Measurements from ENCODE around the gene RPS2. TPM values are rescaled to one million over a fixed set of nuclear protein-coding genes. Genes with fewer than 3 reads are reported as not detected.
A peak's percentile ranks its signal among the peaks of the same experiment; 100 is the strongest.
"Not testable (repeated sequence)": the region's sequence is repeated elsewhere in the genome, so short reads cannot be mapped to it uniquely, and the experiment has no call there.

RPS2 gene
- total RNA-seq, 2 experiments from 2014 or later: 3,604 to 3,755 TPM

- H3K9me3 Mint-ChIP-seq: no peaks in the 10 kb centered on the region
- ChIA-PET POLR2A (interaction anchor here (0.6 to 3.5 kb wide), 37 partner anchors 8 to 1169 kb away, joined by 3 to 62 read pairs (median 5); partner anchors contain the start of genes ECI1, FAHD1, FLYWCH2 and GFER), CTCF (no interaction called here)
- Histone ChIP-seq H3K36me3 (ENCODE audit: insufficient read depth, low read length) (peaks cover 34% of the 10 kb centered on the region), H3K9me3 (ENCODE audit: control insufficient read depth in 1 of 2, insufficient read depth in 1 of 2, low read length in 2 of 2) (no peaks in the 10 kb centered on the region), H3K27ac (ENCODE audit: low read depth in 1 of 2, low read length in 2 of 2) (peak overlapping the region; percentile 96 to 99), H3K4me1 (ENCODE audit: insufficient read depth, low read length) (peaks cover 54% of the 10 kb centered on the region), H3K27me3 (ENCODE audit: control insufficient read depth in 1 of 2, insufficient read depth in 2 of 2, low read length in 2 of 2) (no peaks in the 10 kb centered on the region), H3K4me3 (ENCODE audit: low read length) (peak overlapping the region; percentile 91)
- no peak for ATAC-seq (ENCODE audit: poor library complexity)
- intact Hi-C loops (cut with DNase I, micrococcal nuclease): loop anchor here in 1 of 2 experiments (10.0 kb wide), 1 partner anchor 1271 kb away; the partner anchor contains the start of gene WDR24
- H3K4me3 Mint-ChIP-seq: peak overlapping the region; percentile 98
- H3K27ac Mint-ChIP-seq: peak overlapping the region; percentile 98
- no peaks in the 10 kb centered on the region for H3K27me3 Mint-ChIP-seq
- H3K36me3 Mint-ChIP-seq (ENCODE audit: low read depth): peaks cover 52% of the 10 kb centered on the region
- DNase-seq: no peak
- TF ChIP-seq CTCF (IDR thresholded peaks at IDR 0.05): no peak
- H3K4me1 Mint-ChIP-seq (ENCODE audit: low read depth): peaks cover 42% of the 10 kb centered on the region
These were observed 873 bp upstream of the RPS2 start for GRCh38 chr16:1965396-1966001.

DNA sequence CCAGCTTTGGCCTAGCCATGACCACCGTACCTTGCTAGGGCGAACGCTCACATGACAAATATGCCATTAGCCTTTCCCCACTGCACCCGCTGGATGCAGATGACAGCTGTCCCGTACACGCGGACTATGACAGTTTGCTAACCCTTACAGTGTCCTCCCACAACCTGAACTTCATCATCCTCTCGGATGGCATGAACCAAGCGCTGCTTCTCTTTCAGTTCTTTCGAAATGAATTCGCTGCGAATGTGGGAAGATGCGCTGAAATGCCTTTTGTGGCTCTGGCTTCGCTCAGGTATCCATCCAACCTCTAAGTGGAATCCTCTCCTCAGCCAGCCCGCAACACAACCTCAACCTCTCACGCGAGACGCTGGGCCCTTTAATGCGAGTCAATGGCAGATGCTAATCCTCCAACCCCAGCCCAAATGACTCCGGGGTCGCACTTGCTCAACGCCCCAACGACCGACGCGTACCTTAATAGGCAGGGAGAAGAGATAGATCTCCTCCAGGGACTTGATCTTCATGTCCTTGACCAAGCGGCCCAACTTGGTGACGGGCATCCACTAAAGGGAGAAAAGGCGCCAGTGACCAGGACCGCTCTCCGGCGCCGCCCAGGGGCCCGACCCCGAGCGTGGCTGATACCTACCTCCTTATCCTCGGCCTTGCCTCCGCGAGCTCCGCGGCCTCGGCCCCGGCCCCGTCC is 670 bp downstream of the RPS2 start:
- DNase-seq (peak in 7 of 14 experiments; percentile 27 to 70 (median 40)), ATAC-seq (ENCODE audit: poor library complexity) (peak; percentile 10)
- ChIA-PET CTCF (interaction anchor here (0.7 to 2.3 kb wide), 4 partner anchors 84 to 258 kb away, joined by 3 to 7 read pairs (median 4); partner anchors contain the start of genes NTHL1, TRAF7 and TSC2), POLR2A (interaction anchor here (0.5 to 5.0 kb wide), 39 partner anchors 7 to 1269 kb away, joined by 3 to 62 read pairs (median 5); partner anchors contain the start of genes CCNF, ECI1, ELOB and FAHD1)
- no peaks in the 10 kb centered on the region for H3K27me3 ChIP-seq (ENCODE audit: control insufficient read depth in 1 of 2, insufficient read depth in 2 of 2, low read length in 2 of 2)
- peak overlapping the region; percentile 98 for H3K27ac Mint-ChIP-seq
- H3K4me3 Mint-ChIP-seq: peak overlapping the region; percentile 98
- H3K36me3 ChIP-seq (ENCODE audit: insufficient read depth, low read length): peaks cover 34% of the 10 kb centered on the region
- no peaks in the 10 kb centered on the region for H3K9me3 ChIP-seq (ENCODE audit: control insufficient read depth in 1 of 2, insufficient read depth in 1 of 2, low read length in 2 of 2)
- no peak for TF ChIP-seq CTCF (IDR thresholded peaks at IDR 0.05)
- intact Hi-C loops (cut with DNase I, micrococcal nuclease): loop anchor here in 1 of 2 experiments (10.0 kb wide), 1 partner anchor 1269 kb away; the partner anchor contains the start of gene WDR24
- H3K27me3 Mint-ChIP-seq: no peaks in the 10 kb centered on the region
- peaks cover 54% of the 10 kb centered on the region for H3K4me1 Mint-ChIP-seq (ENCODE audit: low read depth)
- H3K27ac ChIP-seq (ENCODE audit: low read depth in 1 of 2, low read length in 2 of 2): peak overlapping the region; percentile 96 to 99
- H3K9me3 Mint-ChIP-seq: no peaks in the 10 kb centered on the region
- peak overlapping the region; percentile 91 for H3K4me3 ChIP-seq (ENCODE audit: low read length)
- H3K36me3 Mint-ChIP-seq (ENCODE audit: low read depth): peaks cover 55% of the 10 kb centered on the region
- peaks cover 65% of the 10 kb centered on the region for H3K4me1 ChIP-seq (ENCODE audit: insufficient read depth, low read length)

DNA sequence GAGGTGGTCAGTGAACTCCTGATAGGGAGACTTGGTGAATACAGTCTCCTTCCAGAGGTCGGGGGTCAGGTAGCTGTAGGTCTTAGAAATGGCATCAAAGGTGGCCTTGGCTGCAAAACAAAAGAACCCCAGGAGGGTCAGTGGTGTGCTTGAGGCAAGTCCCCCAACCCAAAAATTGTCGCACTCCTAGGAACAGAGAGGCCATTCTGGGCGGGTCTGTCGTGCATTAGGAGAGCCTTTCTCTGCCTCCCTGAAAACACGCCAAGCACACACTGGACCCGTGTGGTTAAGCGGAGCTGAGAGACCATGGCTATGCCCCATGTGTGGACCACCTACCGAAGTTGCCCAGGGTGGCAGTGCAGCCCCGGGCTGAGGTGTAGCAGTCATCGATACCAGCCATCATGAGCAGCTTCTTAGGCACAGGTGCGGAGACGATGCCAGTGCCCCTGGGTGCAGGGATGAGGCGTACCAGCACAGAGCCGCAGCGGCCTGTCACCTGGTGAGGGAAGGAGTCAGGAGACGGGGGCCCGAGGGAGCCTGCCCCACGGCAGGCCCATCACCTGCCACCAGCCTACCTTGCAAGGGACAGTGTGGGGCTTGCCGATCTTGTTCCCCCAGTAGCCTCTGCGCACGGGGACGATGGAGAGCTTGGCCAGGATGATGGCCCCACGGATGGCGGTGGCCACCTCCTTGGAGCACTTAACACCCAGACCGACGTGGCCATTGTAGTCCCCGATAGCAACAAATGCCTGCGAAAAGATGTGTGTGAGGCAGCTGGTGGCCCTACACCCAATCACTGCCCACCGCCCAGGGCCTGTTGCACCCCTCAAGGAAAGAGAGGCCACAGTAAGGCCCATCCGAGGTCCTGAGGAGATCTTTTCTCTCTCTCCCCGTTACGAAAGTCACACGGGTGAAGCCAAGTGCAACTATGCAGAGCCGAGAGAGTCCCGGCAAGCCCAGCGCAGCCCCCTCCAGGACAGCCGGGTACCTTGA is 2.2 kb downstream of the RPS2 start:
- not testable (repeated sequence) for ATAC-seq (ENCODE audit: poor library complexity); H3K4me3 ChIP-seq (ENCODE audit: low read length); H3K27me3 ChIP-seq (ENCODE audit: control insufficient read depth in 1 of 2, insufficient read depth in 2 of 2, low read length in 2 of 2); DNase-seq; H3K9me3 ChIP-seq (ENCODE audit: control insufficient read depth in 1 of 2, insufficient read depth in 1 of 2, low read length in 2 of 2); H3K27me3 Mint-ChIP-seq; H3K9me3 Mint-ChIP-seq
- CTCF ChIA-PET: interaction anchor here (2.3 kb wide), 1 partner anchor 178 kb away, joined by 7 read pairs; no protein-coding TSS in a partner anchor
- intact Hi-C loops (cut with DNase I, micrococcal nuclease): loop anchor here in 1 of 2 experiments (10.0 kb wide), 1 partner anchor 1268 kb away; the partner anchor contains the start of gene WDR24
- H3K4me1 Mint-ChIP-seq (ENCODE audit: low read depth): peaks cover 55% of the 10 kb centered on the region
- H3K27ac ChIP-seq (ENCODE audit: low read depth in 1 of 2, low read length in 2 of 2): peak overlapping the region in 1 of 2 donors; percentile 29
- peaks cover 70% of the 10 kb centered on the region for H3K4me1 ChIP-seq (ENCODE audit: insufficient read depth, low read length)
- POLR2A ChIA-PET: interaction anchor here (1.3 to 5.0 kb wide), 8 partner anchors 9 to 193 kb away, joined by 4 to 55 read pairs (median 12); partner anchors contain the start of genes EME2, MRPS34, NUBP2 and SPSB3
- H3K36me3 ChIP-seq (ENCODE audit: insufficient read depth, low read length): peaks cover 34% of the 10 kb centered on the region
- H3K36me3 Mint-ChIP-seq (ENCODE audit: low read depth): peaks cover 55% of the 10 kb centered on the region
- H3K4me3 Mint-ChIP-seq: peak overlapping the region; percentile 98
- peak overlapping the region; percentile 98 for H3K27ac Mint-ChIP-seq
